Inflammatory macrophage treated with lipopolysaccharide for 4 hours (primary cell): Measurements from ENCODE around the gene GRM4.

Experiments
- DNase-seq: peaks from one replicate; pipeline ENCODE4 v3.0.0-alpha.2; 2020

Gene GRM4

GRCh38 chr6:34142061-34142998 lies 3.6 kb downstream of the GRM4 start:
- DNase-seq: no peak

GRCh38 chr6:34140075-34140474 lies 5.8 kb downstream of the GRM4 start:
- no peak for DNase-seq

GRCh38 chr6:34138914-34139510 lies 6.9 kb downstream of the GRM4 start:
- peak; percentile 13 for DNase-seq

GRCh38 chr6:34138191-34138590 lies 7.7 kb downstream of the GRM4 start:
- DNase-seq: no peak

GRCh38 chr6:34135541-34135940 lies 10.3 kb downstream of the GRM4 start:
- no peak for DNase-seq

GRCh38 chr6:34132486-34133185 lies 13.3 kb downstream of the GRM4 start:
- no peak for DNase-seq

GRCh38 chr6:34131326-34132290 lies 14.3 kb downstream of the GRM4 start:
- DNase-seq: no peak

GRCh38 chr6:34130862-34131261 lies 15.0 kb downstream of the GRM4 start:
- no peak for DNase-seq

GRCh38 chr6:34129753-34130152 lies 16.1 kb downstream of the GRM4 start:
- DNase-seq: no peak

GRCh38 chr6:34128045-34128444 lies 17.8 kb downstream of the GRM4 start:
- no peak for DNase-seq

GRCh38 chr6:34126419-34126818 lies 19.5 kb downstream of the GRM4 start:
- DNase-seq: no peak

- no peak for DNase-seq
Measured at GRCh38 chr6:34125939-34126338, 19.9 kb downstream of the GRM4 start.

- DNase-seq: no peak
Measured at GRCh38 chr6:34120953-34121675, 24.8 kb downstream of the GRM4 start.

GRCh38 chr6:34115915-34116314 lies 30.0 kb downstream of the GRM4 start:
- DNase-seq: no peak

GRCh38 chr6:34115403-34115795 lies 30.5 kb downstream of the GRM4 start:
- no peak for DNase-seq

GRCh38 chr6:34114695-34115402 lies 31.0 kb downstream of the GRM4 start:
- no peak for DNase-seq

- no peak for DNase-seq
Measured at GRCh38 chr6:34113532-34113931, 32.4 kb downstream of the GRM4 start.

GRCh38 chr6:34112126-34112525 lies 33.8 kb downstream of the GRM4 start:
- no peak for DNase-seq

- DNase-seq: no peak
Measured at GRCh38 chr6:34110610-34111009, 35.3 kb downstream of the GRM4 start.

GRCh38 chr6:34108176-34108575 lies 37.7 kb downstream of the GRM4 start:
- no peak for DNase-seq

GRCh38 chr6:34106900-34107299 lies 39.0 kb downstream of the GRM4 start:
- no peak for DNase-seq
